Activated naive CD8-positive, alpha-beta T cell treated with anti-CD3 and anti-CD28 coated beads for 36 hours (primary cell): ENCODE measurements around the gene CCDC124. TPM values are rescaled to one million over a fixed set of nuclear protein-coding genes. Genes with fewer than 3 reads are reported as not detected.

Experiments
- DNase-seq: peaks from one replicate; pipeline ENCODE4 v3.0.0; 2021
- H3K27ac Mint-ChIP-seq: one replicate; pipeline ENCODE4 v1.8.0; 2022; ENCODE audit warnings: mild to moderate bottlenecking, moderate library complexity, mixed read lengths
- H3K27me3 Mint-ChIP-seq: one replicate; pipeline ENCODE4 v1.8.0; 2022; ENCODE audit warnings: mild to moderate bottlenecking, mixed read lengths
- H3K36me3 Mint-ChIP-seq: one replicate; pipeline ENCODE4 v1.8.0; 2021; ENCODE audit warnings: mild to moderate bottlenecking, mixed read lengths
- H3K4me1 Mint-ChIP-seq: one replicate; pipeline ENCODE4 v1.8.0; 2021; ENCODE audit warnings: mixed read lengths
- H3K4me3 Mint-ChIP-seq: one replicate; pipeline ENCODE4 v1.8.0; 2022; ENCODE audit warnings: mild to moderate bottlenecking, moderate library complexity, mixed read lengths
- H3K9me3 Mint-ChIP-seq: one replicate; pipeline ENCODE4 v1.8.0; 2022; ENCODE audit warnings: mixed read lengths
- total RNA-seq, 2 experiments: library from RNA; stranded (reverse); gene quantifications; one replicate each; pipeline ENCODE4 v1.2.3, GENCODE V29; 2021

The CCDC124 gene
- total RNA-seq, 2 experiments from 2014 or later = 159 to 160 TPM

DNA sequence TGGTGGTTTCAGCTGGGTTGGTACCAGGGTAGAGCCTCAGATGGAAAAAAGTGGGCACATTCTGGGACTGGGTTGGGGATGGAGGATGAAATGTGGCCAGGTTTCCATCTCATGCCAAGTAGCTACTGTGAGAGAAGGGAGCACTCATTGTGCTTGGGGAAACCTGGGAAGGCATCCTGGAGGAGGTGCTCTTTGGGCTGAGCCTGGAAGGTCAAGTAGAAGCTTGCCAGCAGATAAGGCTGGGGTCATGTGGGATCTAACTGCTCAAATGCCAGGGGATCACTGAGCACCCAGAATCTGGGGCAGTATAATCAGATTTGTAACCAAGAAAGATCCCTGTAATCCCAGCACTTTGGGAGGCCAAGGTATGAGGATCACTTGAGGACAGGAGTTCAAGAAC lies 25.1 kb downstream of the CCDC124 start:
- no peak for DNase-seq
- no peaks in the 10 kb centered on the region for H3K4me1 Mint-ChIP-seq
- peaks cover 45% of the 10 kb centered on the region for H3K27me3 Mint-ChIP-seq
- no peak overlapping the region for H3K27ac Mint-ChIP-seq
- no peaks in the 10 kb centered on the region for H3K9me3 Mint-ChIP-seq
- no peak overlapping the region for H3K4me3 Mint-ChIP-seq
- no peaks in the 10 kb centered on the region for H3K36me3 Mint-ChIP-seq

- H3K9me3 Mint-ChIP-seq = no peaks in the 10 kb centered on the region
- no peak overlapping the region for H3K27ac Mint-ChIP-seq
- H3K4me3 Mint-ChIP-seq = no peak overlapping the region
- DNase-seq = no peak
- no peaks in the 10 kb centered on the region for H3K36me3 Mint-ChIP-seq
- H3K27me3 Mint-ChIP-seq = peaks cover 54% of the 10 kb centered on the region
- peaks cover 4% of the 10 kb centered on the region for H3K4me1 Mint-ChIP-seq
Observed at GRCh38 chr19:17963936-17964691, 31.3 kb downstream of the CCDC124 start.

DNA sequence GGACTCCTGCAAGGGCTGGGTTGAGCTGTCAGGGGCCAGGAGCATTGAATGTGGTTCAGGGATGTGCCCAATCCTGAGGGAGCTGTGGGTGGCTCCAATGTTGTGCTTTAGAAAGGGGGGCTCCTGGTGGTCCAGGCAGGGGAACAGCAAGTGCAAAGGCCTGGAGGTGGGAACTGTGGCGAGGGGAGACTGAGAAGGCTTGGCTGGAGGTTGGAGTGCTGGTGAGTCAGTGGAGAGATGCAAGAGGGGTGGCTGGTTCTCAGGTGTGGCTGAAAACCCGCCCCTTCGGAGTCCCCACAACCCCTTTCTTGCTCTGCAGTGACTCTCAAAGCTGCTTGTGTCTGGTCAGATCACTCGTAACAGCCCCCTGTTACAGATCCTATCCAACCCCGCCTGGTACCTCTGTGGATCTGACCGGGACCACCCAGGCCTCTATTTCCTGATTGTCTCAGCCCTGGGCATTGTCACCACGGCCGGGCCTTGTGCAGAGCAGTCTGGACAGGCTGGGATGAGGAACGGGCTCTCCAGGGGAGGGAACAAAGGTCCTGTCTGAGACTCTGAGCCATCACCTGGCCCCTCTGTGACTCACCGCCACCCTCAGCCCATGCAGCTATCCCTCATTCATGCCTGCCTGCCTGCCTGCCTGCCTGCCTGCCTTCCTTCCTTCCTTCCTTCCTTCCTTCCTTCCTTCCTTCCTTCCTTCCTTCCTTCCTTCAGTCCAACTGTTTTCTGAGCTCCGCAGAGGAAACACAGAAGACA lies 32.7 kb downstream of the CCDC124 start:
- Mint-ChIP-seq H3K9me3 (no peaks in the 10 kb centered on the region), H3K36me3 (no peaks in the 10 kb centered on the region), H3K4me3 (no peak overlapping the region), H3K27ac (no peak overlapping the region), H3K27me3 (peaks cover 54% of the 10 kb centered on the region), H3K4me1 (peaks cover 7% of the 10 kb centered on the region)
- DNase-seq = no peak

GRCh38 chr19:17966129-17966483 lies 33.3 kb downstream of the CCDC124 start:
- Mint-ChIP-seq H3K36me3 (no peaks in the 10 kb centered on the region), H3K27me3 (peaks cover 49% of the 10 kb centered on the region), H3K4me3 (no peak overlapping the region), H3K4me1 (peaks cover 7% of the 10 kb centered on the region), H3K27ac (no peak overlapping the region), H3K9me3 (no peaks in the 10 kb centered on the region)
- no peak for DNase-seq

DNA sequence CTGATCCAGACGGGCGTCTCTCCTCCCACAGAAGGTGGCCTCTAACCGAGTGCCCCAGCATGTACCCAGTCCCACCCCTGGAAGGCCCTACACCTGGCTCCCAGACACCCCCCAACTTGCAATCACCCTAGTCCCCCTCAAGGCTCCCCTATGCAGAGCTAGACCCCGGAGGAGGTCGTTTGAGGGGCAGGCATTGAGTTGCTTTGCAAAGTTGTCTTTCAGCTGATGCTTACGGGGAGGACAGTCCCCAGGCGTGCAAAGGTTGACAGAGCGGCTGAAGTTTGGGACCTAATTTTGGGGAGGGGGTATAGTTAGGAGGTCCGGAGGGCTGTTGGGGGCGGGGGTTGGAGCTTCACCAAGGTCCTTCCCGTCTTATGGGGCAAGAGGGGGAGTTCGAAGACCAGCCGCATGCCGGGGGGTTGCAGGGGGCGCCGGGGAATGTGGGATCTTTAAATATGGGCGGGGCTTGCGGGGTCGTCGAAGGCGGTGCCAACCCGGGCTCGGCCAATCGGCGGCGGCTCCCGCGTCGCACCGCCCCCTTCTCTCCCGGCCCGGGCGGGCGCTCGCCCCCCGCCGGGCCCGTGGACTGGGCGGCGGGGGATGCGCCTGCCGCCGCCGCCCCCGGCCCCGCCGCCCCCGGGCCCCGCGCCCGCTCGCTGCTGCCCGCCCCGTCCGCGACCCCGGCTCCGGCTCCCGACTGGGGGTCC lies 33.9 kb downstream of the CCDC124 start, which contains the start of gene KCNN1:
Gene KCNN1, plus strand, starts transcription at position 558 of the 707 bp plus-strand sequence. CDS start 6,782 bp downstream, outside the sequence.
- no peak for DNase-seq
- H3K9me3 Mint-ChIP-seq = no peaks in the 10 kb centered on the region
- no peak within 1 kb of the TSS for H3K27ac Mint-ChIP-seq
- H3K4me1 Mint-ChIP-seq = peaks cover 7% of the 10 kb centered on the region
- H3K4me3 Mint-ChIP-seq = peak within 1 kb of the TSS; percentile 50
- H3K27me3 Mint-ChIP-seq = peaks cover 49% of the 10 kb centered on the region
- no peaks in the 10 kb centered on the region for H3K36me3 Mint-ChIP-seq

- H3K36me3 Mint-ChIP-seq = no peaks in the 10 kb centered on the region
- DNase-seq = no peak
- H3K4me3 Mint-ChIP-seq = peak overlapping the region; percentile 50
- H3K27me3 Mint-ChIP-seq = peaks cover 50% of the 10 kb centered on the region
- peaks cover 7% of the 10 kb centered on the region for H3K4me1 Mint-ChIP-seq
- H3K9me3 Mint-ChIP-seq = no peaks in the 10 kb centered on the region
- no peak overlapping the region for H3K27ac Mint-ChIP-seq
Observed at GRCh38 chr19:17967257-17968051, 34.6 kb downstream of the CCDC124 start.

GRCh38 chr19:17968362-17968761 lies 35.5 kb downstream of the CCDC124 start:
- peaks cover 47% of the 10 kb centered on the region for H3K27me3 Mint-ChIP-seq
- H3K27ac Mint-ChIP-seq = no peak overlapping the region
- DNase-seq = no peak
- no peaks in the 10 kb centered on the region for H3K9me3 Mint-ChIP-seq
- peaks cover 7% of the 10 kb centered on the region for H3K4me1 Mint-ChIP-seq
- H3K36me3 Mint-ChIP-seq = no peaks in the 10 kb centered on the region
- no peak overlapping the region for H3K4me3 Mint-ChIP-seq

- H3K36me3 Mint-ChIP-seq = no peaks in the 10 kb centered on the region
- H3K4me1 Mint-ChIP-seq = peaks cover 7% of the 10 kb centered on the region
- H3K27ac Mint-ChIP-seq = no peak overlapping the region
- DNase-seq = no peak
- H3K4me3 Mint-ChIP-seq = no peak overlapping the region
- H3K27me3 Mint-ChIP-seq = peaks cover 38% of the 10 kb centered on the region
- no peaks in the 10 kb centered on the region for H3K9me3 Mint-ChIP-seq
Observed at GRCh38 chr19:17969096-17969792, 36.4 kb downstream of the CCDC124 start.

GRCh38 chr19:17972230-17972629 lies 39.4 kb downstream of the CCDC124 start:
- H3K27ac Mint-ChIP-seq = no peak overlapping the region
- no peaks in the 10 kb centered on the region for H3K9me3 Mint-ChIP-seq
- no peak overlapping the region for H3K4me3 Mint-ChIP-seq
- peaks cover 5% of the 10 kb centered on the region for H3K4me1 Mint-ChIP-seq
- H3K27me3 Mint-ChIP-seq = peaks cover 11% of the 10 kb centered on the region
- no peak for DNase-seq
- no peaks in the 10 kb centered on the region for H3K36me3 Mint-ChIP-seq

DNA sequence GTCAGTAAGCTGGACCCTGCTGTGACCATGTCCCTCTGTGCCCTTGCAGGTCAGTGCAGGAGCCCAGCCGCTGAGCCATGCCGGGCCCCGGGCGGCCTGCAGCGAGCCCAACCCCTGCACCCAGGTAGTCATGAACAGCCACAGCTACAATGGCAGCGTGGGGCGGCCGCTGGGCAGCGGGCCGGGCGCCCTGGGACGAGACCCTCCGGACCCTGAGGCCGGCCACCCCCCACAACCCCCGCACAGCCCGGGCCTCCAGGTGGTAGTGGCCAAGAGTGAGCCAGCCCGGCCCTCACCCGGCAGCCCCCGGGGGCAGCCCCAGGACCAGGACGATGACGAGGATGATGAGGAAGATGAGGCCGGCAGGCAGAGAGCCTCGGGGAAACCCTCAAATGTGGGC lies 40.9 kb downstream of the CCDC124 start:
- Mint-ChIP-seq H3K27me3 (peaks cover 6% of the 10 kb centered on the region), H3K27ac (no peak overlapping the region), H3K4me3 (no peak overlapping the region), H3K9me3 (no peaks in the 10 kb centered on the region), H3K36me3 (no peaks in the 10 kb centered on the region), H3K4me1 (peaks cover 3% of the 10 kb centered on the region)
- DNase-seq = no peak

- no peaks in the 10 kb centered on the region for H3K9me3 Mint-ChIP-seq
- H3K27ac Mint-ChIP-seq = no peak overlapping the region
- peaks cover 10% of the 10 kb centered on the region for H3K27me3 Mint-ChIP-seq
- no peak for DNase-seq
- peaks cover 3% of the 10 kb centered on the region for H3K4me1 Mint-ChIP-seq
- H3K4me3 Mint-ChIP-seq = no peak overlapping the region
- no peaks in the 10 kb centered on the region for H3K36me3 Mint-ChIP-seq
Observed at GRCh38 chr19:17974551-17974950, 41.7 kb downstream of the CCDC124 start.

DNA sequence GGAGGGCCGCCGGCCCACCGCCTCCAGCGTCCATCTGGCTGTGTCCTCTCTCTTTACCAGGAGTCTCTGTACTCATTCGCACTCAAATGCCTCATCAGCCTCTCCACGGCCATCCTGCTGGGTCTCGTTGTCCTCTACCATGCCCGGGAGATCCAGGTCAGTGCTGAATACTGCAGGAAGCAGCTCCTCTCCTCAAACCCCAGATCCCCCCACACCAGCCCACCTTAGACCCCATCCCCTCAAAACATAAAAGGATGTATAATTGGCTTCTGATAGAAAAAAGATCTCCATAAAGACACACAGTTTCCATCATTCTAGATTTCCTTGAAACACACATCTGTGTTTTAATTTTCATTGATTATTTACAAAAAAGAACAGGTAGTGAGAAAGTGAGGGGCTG lies 42.2 kb downstream of the CCDC124 start:
- Mint-ChIP-seq H3K4me1 (no peaks in the 10 kb centered on the region), H3K27ac (no peak overlapping the region), H3K9me3 (no peaks in the 10 kb centered on the region), H3K36me3 (no peaks in the 10 kb centered on the region), H3K4me3 (no peak overlapping the region), H3K27me3 (peaks cover 14% of the 10 kb centered on the region)
- DNase-seq = no peak

GRCh38 chr19:17977021-17977420 lies 44.2 kb downstream of the CCDC124 start:
- Mint-ChIP-seq H3K27me3 (peaks cover 24% of the 10 kb centered on the region), H3K4me1 (no peaks in the 10 kb centered on the region), H3K9me3 (no peaks in the 10 kb centered on the region), H3K36me3 (no peaks in the 10 kb centered on the region), H3K27ac (no peak overlapping the region), H3K4me3 (no peak overlapping the region)
- no peak for DNase-seq

GRCh38 chr19:17977488-17977887 lies 44.7 kb downstream of the CCDC124 start:
- Mint-ChIP-seq H3K27ac (no peak overlapping the region), H3K4me1 (no peaks in the 10 kb centered on the region), H3K36me3 (no peaks in the 10 kb centered on the region), H3K27me3 (peaks cover 28% of the 10 kb centered on the region), H3K4me3 (no peak overlapping the region), H3K9me3 (no peaks in the 10 kb centered on the region)
- DNase-seq = no peak
